Measurements from ENCODE around the gene PLEKHA6.

DNA sequence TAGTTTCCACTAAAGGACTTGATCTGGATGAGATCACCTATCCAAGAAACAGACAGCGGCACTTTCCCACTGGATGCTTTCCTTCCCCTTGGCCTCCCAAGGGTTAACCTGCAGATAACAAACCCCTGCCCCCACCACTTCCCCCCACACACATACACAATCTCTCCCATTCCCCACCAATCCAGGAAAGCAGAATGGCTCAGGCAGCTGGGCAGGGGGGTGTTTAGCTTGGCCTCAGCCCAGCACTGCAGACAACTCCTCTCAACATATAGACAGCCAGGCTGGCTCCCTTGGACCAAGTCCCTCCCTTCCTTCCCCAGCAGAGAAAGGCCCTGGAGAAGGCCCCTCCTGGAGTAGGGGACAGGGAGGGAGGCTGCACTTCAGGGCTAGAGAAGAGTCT is 24.6 kb downstream of the PLEKHA6 start:
- TF ChIP-seq, protein P1, sequence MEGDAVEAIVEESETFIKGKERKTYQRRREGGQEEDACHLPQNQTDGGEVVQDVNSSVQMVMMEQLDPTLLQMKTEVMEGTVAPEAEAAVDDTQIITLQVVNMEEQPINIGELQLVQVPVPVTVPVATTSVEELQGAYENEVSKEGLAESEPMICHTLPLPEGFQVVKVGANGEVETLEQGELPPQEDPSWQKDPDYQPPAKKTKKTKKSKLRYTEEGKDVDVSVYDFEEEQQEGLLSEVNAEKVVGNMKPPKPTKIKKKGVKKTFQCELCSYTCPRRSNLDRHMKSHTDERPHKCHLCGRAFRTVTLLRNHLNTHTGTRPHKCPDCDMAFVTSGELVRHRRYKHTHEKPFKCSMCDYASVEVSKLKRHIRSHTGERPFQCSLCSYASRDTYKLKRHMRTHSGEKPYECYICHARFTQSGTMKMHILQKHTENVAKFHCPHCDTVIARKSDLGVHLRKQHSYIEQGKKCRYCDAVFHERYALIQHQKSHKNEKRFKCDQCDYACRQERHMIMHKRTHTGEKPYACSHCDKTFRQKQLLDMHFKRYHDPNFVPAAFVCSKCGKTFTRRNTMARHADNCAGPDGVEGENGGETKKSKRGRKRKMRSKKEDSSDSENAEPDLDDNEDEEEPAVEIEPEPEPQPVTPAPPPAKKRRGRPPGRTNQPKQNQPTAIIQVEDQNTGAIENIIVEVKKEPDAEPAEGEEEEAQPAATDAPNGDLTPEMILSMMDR (IDR thresholded peaks at IDR 0.05): no peak
- no peak for TF ChIP-seq POLR2A (IDR thresholded peaks at IDR 0.05)

All from testis (tissue), 2 donors.